IPS DF 6.9 (cell line): ENCODE measurements around the gene NUDT14.

Source experiments
- DNase-seq: peaks from one replicate; pipeline ENCODE4 v3.0.0-alpha.2; 2013; ENCODE audit warnings: low read depth, low spot score
- H3K27ac ChIP-seq: one replicate; pipeline ENCODE4 v1.5.1; 2013; ENCODE audit warnings: low read length, control low read depth
- H3K27me3 ChIP-seq: 2 replicates; pipeline ENCODE4 v1.6.1; 2013; ENCODE audit warnings: mild to moderate bottlenecking, low read length; ENCODE audit not compliant: control insufficient read depth, insufficient read depth
- H3K36me3 ChIP-seq: 2 replicates; pipeline ENCODE4 v1.6.1; 2013; ENCODE audit warnings: low read length; ENCODE audit not compliant: control insufficient read depth, insufficient read depth
- H3K4me1 ChIP-seq: 2 replicates; pipeline ENCODE4 v1.6.1; 2013; ENCODE audit warnings: low read length; ENCODE audit not compliant: control insufficient read depth, insufficient read depth
- H3K4me3 ChIP-seq: 2 replicates; pipeline ENCODE4 v1.5.1; 2013; ENCODE audit warnings: mild to moderate bottlenecking, low read length
- H3K9me3 ChIP-seq: 2 replicates; pipeline ENCODE4 v1.6.1; 2013; ENCODE audit warnings: low read length, inconsistent platforms; ENCODE audit not compliant: control insufficient read depth, insufficient read depth
- WGBS: extraction: QIAGEN DNeasy Blood & Tissue Kit; methylation state at CpG from one replicate; pipeline ENCODE4 v1.1.7; 2013; ENCODE audit warnings: mixed read lengths, missing lambda C conversion rate; ENCODE audit not compliant: insufficient read length, insufficient coverage; 5-methylcytosine and 5-hydroxymethylcytosine counted together

Gene NUDT14

GRCh38 chr14:105167303-105168092, 13.6 kb downstream of the NUDT14 start:
- no CpG with 5 or more reads among the region's 116 CpGs for WGBS
- Histone ChIP-seq H3K36me3 (no peaks in the 10 kb centered on the region), H3K27ac (no peak overlapping the region), H3K9me3 (no peaks in the 10 kb centered on the region), H3K27me3 (peaks cover 2% of the 10 kb centered on the region; the same call in 1 of the 2 replicates), H3K4me3 (peak overlapping the region; percentile 52; the same call in 1 of the 2 replicates), H3K4me1 (peaks cover 4% of the 10 kb centered on the region)
- DNase-seq = no peak

GRCh38 chr14:105166571-105167302, 14.4 kb downstream of the NUDT14 start:
- WGBS = no CpG with 5 or more reads among the region's 22 CpGs
- Histone ChIP-seq H3K27ac (no peak overlapping the region), H3K4me1 (peaks cover 4% of the 10 kb centered on the region), H3K27me3 (peaks cover 2% of the 10 kb centered on the region; the same call in 1 of the 2 replicates), H3K9me3 (no peaks in the 10 kb centered on the region), H3K36me3 (no peaks in the 10 kb centered on the region), H3K4me3 (no peak overlapping the region)
- no peak for DNase-seq

- H3K36me3 ChIP-seq = no peaks in the 10 kb centered on the region
- H3K27me3 ChIP-seq = peaks cover 2% of the 10 kb centered on the region; the same call in 1 of the 2 replicates
- peaks cover 4% of the 10 kb centered on the region for H3K4me1 ChIP-seq
- no peak overlapping the region for H3K27ac ChIP-seq
- no peak for DNase-seq
- H3K9me3 ChIP-seq = no peaks in the 10 kb centered on the region
- no peak overlapping the region for H3K4me3 ChIP-seq
- no CpG with 5 or more reads among the region's 32 CpGs for WGBS
Observed at GRCh38 chr14:105165761-105166485, 15.2 kb downstream of the NUDT14 start.

- Histone ChIP-seq H3K4me1 (peaks cover 4% of the 10 kb centered on the region), H3K27ac (no peak overlapping the region), H3K9me3 (no peaks in the 10 kb centered on the region), H3K36me3 (no peaks in the 10 kb centered on the region), H3K4me3 (no peak overlapping the region), H3K27me3 (peaks cover 2% of the 10 kb centered on the region; the same call in 1 of the 2 replicates)
- no peak for DNase-seq
- WGBS = no CpG with 5 or more reads among the region's 10 CpGs
Observed at GRCh38 chr14:105165134-105165704, 15.9 kb downstream of the NUDT14 start.

- no peaks in the 10 kb centered on the region for H3K9me3 ChIP-seq
- no peak overlapping the region for H3K27ac ChIP-seq
- DNase-seq = no peak
- H3K27me3 ChIP-seq = peaks cover 2% of the 10 kb centered on the region; the same call in 1 of the 2 replicates
- no peak overlapping the region for H3K4me3 ChIP-seq
- no peaks in the 10 kb centered on the region for H3K36me3 ChIP-seq
- H3K4me1 ChIP-seq = peaks cover 4% of the 10 kb centered on the region
- no CpG with 5 or more reads among the region's 18 CpGs for WGBS
Observed at GRCh38 chr14:105163040-105163742, 17.9 kb downstream of the NUDT14 start.

GRCh38 chr14:105162669-105162979, 18.5 kb downstream of the NUDT14 start:
- no peak overlapping the region for H3K4me3 ChIP-seq
- H3K27ac ChIP-seq = no peak overlapping the region
- no peaks in the 10 kb centered on the region; the same call in 1 of the 2 replicates for H3K27me3 ChIP-seq
- DNase-seq = no peak
- no peaks in the 10 kb centered on the region for H3K9me3 ChIP-seq
- H3K36me3 ChIP-seq = no peaks in the 10 kb centered on the region
- 0 out of 2 replicates have a peak, but pooled peaks cover 2% of the 10 kb centered on the region for H3K4me1 ChIP-seq
- no CpG with 5 or more reads among the region's 2 CpGs for WGBS

- H3K4me1 ChIP-seq = 0 out of 2 replicates have a peak, but pooled peaks cover 2% of the 10 kb centered on the region
- H3K27me3 ChIP-seq = no peaks in the 10 kb centered on the region; the same call in 1 of the 2 replicates
- no peaks in the 10 kb centered on the region for H3K36me3 ChIP-seq
- no CpG with 5 or more reads among the region's 10 CpGs for WGBS
- H3K9me3 ChIP-seq = no peaks in the 10 kb centered on the region
- no peak for DNase-seq
- no peak overlapping the region for H3K27ac ChIP-seq
- H3K4me3 ChIP-seq = no peak overlapping the region
Observed at GRCh38 chr14:105161964-105162668, 19.0 kb downstream of the NUDT14 start.

GRCh38 chr14:105161309-105161708, 19.8 kb downstream of the NUDT14 start:
- H3K27ac ChIP-seq = no peak overlapping the region
- H3K4me3 ChIP-seq = no peak overlapping the region
- no peaks in the 10 kb centered on the region for H3K36me3 ChIP-seq
- WGBS = no CpG with 5 or more reads among the region's 15 CpGs
- H3K4me1 ChIP-seq = 0 out of 2 replicates have a peak, but pooled peaks cover 2% of the 10 kb centered on the region
- H3K27me3 ChIP-seq = no peaks in the 10 kb centered on the region
- no peaks in the 10 kb centered on the region for H3K9me3 ChIP-seq
- no peak for DNase-seq

GRCh38 chr14:105160776-105161175, 20.3 kb downstream of the NUDT14 start:
- Histone ChIP-seq H3K27ac (no peak overlapping the region), H3K9me3 (no peaks in the 10 kb centered on the region), H3K4me1 (0 out of 2 replicates have a peak, but pooled peaks cover 2% of the 10 kb centered on the region), H3K36me3 (no peaks in the 10 kb centered on the region), H3K27me3 (no peaks in the 10 kb centered on the region), H3K4me3 (no peak overlapping the region)
- DNase-seq = no peak
- no CpG with 5 or more reads among the region's 12 CpGs for WGBS
